ENCODE data around the gene CIDEC.
"Not testable (repeated sequence)": the region's sequence is repeated elsewhere in the genome, so short reads cannot be mapped to it uniquely, and the experiment has no call there.

CIDEC gene

DNA sequence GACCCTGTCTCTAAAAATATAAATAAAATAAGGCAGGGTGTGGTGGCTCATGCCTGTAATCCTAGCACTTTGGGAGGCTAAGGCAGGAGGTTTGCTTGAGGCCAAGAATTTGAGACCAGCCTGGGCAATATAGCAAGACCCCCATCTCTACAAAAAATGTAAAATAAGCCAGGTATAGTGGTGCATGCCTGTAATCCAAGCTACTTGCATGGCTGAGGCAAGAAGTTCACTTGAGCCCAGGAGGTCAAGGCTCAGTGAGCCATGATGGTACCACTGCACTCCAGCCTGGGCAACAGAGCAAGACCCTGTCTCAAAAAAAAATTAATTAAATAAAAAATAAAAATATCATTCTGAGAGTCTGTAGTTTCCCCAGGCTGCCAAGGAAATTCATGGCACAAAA, 6.3 kb upstream of the CIDEC start:
- no peak for DNase-seq (ENCODE audit: low spot score)
- in situ Hi-C loops (cut with MboI; ENCODE audit: low pct_unique_long_range_greater_than_20kb, low sequenced_read_pairs, unreplicated experiment) = no loop called here
- TF ChIP-seq, protein P1, sequence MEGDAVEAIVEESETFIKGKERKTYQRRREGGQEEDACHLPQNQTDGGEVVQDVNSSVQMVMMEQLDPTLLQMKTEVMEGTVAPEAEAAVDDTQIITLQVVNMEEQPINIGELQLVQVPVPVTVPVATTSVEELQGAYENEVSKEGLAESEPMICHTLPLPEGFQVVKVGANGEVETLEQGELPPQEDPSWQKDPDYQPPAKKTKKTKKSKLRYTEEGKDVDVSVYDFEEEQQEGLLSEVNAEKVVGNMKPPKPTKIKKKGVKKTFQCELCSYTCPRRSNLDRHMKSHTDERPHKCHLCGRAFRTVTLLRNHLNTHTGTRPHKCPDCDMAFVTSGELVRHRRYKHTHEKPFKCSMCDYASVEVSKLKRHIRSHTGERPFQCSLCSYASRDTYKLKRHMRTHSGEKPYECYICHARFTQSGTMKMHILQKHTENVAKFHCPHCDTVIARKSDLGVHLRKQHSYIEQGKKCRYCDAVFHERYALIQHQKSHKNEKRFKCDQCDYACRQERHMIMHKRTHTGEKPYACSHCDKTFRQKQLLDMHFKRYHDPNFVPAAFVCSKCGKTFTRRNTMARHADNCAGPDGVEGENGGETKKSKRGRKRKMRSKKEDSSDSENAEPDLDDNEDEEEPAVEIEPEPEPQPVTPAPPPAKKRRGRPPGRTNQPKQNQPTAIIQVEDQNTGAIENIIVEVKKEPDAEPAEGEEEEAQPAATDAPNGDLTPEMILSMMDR (IDR thresholded peaks at IDR 0.05; ENCODE audit: extremely low read depth, insufficient read depth, missing control alignments) = no peak

DNA sequence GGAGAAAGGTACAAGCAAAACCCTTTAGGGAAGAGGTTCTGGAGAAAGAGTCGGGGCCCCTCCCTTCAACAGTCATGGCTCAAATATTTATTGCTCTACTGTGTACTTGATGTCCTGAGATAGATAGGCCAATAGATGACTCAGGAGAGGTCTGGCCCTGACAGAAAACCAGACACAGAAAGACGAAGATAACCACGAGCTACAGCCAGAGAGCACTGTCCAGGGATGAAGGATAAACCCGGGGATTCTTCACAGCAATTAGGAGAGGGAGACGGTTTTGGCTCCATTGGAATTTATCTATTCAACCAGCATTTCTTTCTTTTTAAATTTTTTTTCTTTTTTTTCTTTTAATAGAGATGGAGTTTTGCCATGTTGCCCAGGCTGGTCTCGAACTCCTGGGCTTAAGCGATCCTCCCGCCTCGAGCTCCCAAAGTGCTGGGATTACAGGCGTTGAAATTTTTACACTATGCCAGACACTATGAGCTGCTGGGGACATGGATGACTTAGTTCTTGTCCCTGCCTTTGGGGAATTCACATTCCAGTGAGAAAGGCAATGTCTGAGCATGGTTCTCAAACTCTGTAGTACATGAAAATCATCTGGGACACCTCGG, 4.6 kb upstream of the CIDEC start:
- DNase-seq (ENCODE audit: low spot score) = no peak
- in situ Hi-C loops (cut with MboI; ENCODE audit: low pct_unique_long_range_greater_than_20kb, low sequenced_read_pairs, unreplicated experiment) = no loop called here
- TF ChIP-seq, protein P1 (IDR thresholded peaks at IDR 0.05; ENCODE audit: extremely low read depth, insufficient read depth, missing control alignments) = no peak

DNA sequence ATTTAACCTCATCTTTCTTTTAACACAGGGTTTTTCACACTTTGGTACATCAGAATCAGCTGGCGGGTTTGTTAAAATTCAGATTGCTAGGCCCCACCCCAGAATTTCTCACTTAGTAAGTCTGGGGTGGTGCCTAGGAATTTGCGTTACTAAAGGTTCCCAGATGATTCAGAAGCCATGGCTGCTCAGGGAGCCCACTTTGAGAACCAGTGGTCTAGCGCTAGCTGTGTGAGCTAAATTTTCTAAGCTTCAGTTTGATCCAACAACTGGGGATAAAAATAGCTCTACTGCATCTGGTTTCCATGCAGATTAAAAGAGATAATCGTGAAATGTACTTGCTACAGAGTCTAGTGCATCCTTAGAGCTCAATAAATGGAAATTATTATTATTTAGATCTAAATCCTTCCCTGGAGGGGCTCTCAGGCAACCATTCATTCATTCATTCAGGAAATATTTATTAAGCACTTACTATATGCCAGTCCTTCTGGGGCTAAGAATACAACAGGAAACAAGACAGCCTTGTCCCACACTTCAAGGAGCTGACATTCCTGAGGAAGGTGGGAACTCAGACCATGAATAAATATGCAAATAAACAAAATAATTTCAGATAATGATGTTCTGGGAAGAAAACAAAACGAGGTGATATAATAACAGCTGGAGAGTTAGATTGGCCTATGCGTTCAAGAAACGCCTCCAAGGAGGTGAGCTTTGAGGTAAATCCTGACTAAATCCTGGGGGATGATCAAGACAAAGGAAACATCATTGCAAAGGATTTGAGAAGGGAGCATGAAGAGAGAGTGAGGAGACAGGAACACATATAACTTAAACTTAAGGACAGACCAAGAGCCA, 3.9 kb upstream of the CIDEC start:
- TF ChIP-seq, protein P1 (IDR thresholded peaks at IDR 0.05; ENCODE audit: extremely low read depth, insufficient read depth, missing control alignments) = no peak
- DNase-seq (ENCODE audit: low spot score) = no peak
- in situ Hi-C loops (cut with MboI; ENCODE audit: low pct_unique_long_range_greater_than_20kb, low sequenced_read_pairs, unreplicated experiment) = no loop called here

DNA sequence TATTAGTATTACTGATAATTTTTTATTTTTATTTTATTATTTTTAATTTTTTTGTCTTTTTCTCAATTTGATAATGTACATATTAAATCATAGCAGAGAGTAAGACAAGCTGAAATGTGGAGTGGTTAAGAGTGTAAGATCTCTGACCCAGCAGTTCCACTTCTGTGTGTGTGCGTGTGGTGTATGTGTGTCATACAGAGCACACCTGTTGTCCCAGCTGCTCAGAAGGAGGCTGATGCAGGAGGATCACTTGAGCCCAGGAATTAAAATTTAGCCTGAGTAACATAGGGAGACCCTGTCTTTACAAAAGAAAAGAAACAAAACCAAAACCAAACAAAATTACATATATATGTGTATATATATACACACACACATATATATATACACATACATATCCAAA, 1.4 kb upstream of the CIDEC start:
- in situ Hi-C loops (cut with MboI; ENCODE audit: low pct_unique_long_range_greater_than_20kb, low sequenced_read_pairs, unreplicated experiment) = no loop called here
- TF ChIP-seq, protein P1 (IDR thresholded peaks at IDR 0.05; ENCODE audit: extremely low read depth, insufficient read depth, missing control alignments) = no peak
- no peak for DNase-seq (ENCODE audit: low spot score)

DNA sequence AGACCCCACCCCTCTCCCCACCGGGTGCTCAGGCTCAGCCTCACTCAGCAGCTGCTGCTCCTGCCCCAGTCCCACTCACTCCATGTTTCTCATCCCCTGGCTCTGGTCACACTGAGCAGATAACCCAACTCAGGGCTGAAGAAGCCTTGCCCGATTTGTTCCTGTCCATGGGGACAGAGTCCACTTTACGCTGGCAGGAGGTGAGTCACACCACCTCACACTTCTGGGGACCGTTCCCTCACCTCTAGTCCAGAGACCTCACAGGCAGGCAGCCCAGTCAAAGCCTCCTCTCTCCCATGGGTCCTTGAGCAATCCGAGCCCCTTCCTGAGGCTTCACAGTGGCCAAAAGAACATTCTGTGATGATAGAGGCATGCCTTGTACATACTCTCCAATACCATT, 1.4 kb downstream of the CIDEC start:
- in situ Hi-C loops (cut with MboI; ENCODE audit: low pct_unique_long_range_greater_than_20kb, low sequenced_read_pairs, unreplicated experiment) = no loop called here
- TF ChIP-seq, protein P1 (IDR thresholded peaks at IDR 0.05; ENCODE audit: extremely low read depth, insufficient read depth, missing control alignments) = no peak

DNA sequence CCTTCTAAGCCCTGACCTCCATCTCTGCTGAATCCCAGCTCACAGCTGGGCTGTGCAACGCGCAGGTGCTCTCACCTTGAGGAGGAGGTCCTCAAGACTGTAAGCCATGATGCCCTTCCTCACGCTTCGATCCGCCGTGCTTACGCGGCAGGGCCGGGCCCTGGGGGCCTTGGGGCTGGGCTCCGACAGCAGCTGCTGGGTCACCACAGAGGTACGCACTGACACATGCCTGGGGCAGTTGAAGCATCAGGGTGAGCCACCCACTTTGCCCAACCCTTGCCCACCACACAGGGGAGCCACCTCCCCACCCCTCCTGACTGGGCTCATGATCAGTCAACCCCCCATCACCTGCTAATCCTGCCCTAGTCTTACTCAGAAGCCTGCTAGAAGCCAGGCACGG, 3.1 kb downstream of the CIDEC start:
- in situ Hi-C loops (cut with MboI; ENCODE audit: low pct_unique_long_range_greater_than_20kb, low sequenced_read_pairs, unreplicated experiment) = no loop called here
- TF ChIP-seq, protein P1 (IDR thresholded peaks at IDR 0.05; ENCODE audit: extremely low read depth, insufficient read depth, missing control alignments) = peak; percentile 9
- no peak for DNase-seq (ENCODE audit: low spot score)

More for the DNA sequence above, 1.4 kb downstream of the CIDEC start:
- DNase-seq (ENCODE audit: low spot score) = no peak

DNA sequence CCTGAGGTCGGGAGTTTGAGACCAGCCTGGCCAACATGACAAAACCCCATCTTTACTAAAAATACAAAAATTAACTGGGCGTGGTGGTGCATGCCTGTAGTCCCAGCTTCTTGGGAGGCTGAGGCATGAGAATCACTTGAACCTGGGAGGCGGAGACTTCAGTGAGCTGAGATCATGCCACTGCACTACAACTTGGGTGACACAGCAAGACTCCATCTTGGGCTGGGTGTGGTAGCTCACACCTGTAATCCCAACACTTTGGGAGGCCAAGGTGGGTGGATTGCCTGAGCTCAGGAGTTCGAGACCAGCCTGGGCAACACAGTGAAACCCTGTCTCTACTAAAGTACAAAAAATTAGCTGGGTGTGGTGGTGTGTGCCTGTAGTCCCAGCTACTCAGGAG, 3.8 kb downstream of the CIDEC start:
- in situ Hi-C loops (cut with MboI; ENCODE audit: low pct_unique_long_range_greater_than_20kb, low sequenced_read_pairs, unreplicated experiment) = not testable (repeated sequence)

More for the DNA sequence above, 3.8 kb downstream of the CIDEC start:
- not testable (repeated sequence) for DNase-seq (ENCODE audit: low spot score)

Measured in GM13977 (cell line).